ENCODE data around the gene H6PD.

H6PD gene

DNA sequence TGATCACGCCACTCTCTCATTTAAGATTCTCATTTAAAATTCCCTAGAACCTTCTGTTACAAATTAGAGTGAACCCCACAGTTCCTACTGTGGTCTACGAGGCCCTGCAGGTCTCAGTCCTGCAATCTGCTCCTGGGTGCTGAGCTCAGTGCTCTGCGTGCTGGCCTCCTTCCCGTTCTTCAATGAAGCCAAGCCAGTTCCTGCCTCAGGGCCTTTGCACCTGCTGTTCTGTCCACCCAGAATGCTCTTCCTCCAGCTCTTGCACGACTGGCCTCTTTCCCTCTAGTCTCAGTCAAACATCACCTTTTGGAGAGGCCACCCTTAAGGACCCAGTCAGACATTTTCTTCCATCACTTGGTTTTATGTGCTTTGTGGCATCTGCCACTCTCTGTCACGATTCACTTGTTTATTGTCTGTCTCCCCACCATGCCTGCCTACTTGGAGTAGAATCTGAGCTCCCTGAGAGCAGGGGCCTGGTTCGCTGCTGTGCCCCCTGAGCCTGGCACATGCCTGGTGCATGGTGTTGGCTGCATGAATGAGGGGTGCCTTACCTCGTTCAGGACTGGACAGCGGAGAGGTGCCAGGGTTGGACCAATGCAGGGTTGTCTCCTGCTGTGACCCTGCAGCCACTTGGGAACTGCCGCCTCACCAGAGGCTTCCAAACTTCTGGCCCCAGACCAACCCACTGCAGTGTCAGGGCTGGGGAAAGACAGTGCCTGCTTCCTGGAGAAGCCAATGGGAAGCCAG, 9.7 kb upstream of the H6PD start:
- TF ChIP-seq, protein P1, sequence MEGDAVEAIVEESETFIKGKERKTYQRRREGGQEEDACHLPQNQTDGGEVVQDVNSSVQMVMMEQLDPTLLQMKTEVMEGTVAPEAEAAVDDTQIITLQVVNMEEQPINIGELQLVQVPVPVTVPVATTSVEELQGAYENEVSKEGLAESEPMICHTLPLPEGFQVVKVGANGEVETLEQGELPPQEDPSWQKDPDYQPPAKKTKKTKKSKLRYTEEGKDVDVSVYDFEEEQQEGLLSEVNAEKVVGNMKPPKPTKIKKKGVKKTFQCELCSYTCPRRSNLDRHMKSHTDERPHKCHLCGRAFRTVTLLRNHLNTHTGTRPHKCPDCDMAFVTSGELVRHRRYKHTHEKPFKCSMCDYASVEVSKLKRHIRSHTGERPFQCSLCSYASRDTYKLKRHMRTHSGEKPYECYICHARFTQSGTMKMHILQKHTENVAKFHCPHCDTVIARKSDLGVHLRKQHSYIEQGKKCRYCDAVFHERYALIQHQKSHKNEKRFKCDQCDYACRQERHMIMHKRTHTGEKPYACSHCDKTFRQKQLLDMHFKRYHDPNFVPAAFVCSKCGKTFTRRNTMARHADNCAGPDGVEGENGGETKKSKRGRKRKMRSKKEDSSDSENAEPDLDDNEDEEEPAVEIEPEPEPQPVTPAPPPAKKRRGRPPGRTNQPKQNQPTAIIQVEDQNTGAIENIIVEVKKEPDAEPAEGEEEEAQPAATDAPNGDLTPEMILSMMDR (IDR thresholded peaks at IDR 0.05; ENCODE audit: low read depth, low read length), result no peak
- Histone ChIP-seq H3K4me3 (ENCODE audit: low read depth, low read length) (no peak overlapping the region), H3K27me3 (ENCODE audit: insufficient read depth, low read depth, severe bottlenecking) (no peaks in the 10 kb centered on the region), H3K9me3 (ENCODE audit: severe bottlenecking) (peaks cover 2% of the 10 kb centered on the region), H3K27ac (no peak overlapping the region), H3K36me3 (no peaks in the 10 kb centered on the region)
- DNase-seq, result no peak

DNA sequence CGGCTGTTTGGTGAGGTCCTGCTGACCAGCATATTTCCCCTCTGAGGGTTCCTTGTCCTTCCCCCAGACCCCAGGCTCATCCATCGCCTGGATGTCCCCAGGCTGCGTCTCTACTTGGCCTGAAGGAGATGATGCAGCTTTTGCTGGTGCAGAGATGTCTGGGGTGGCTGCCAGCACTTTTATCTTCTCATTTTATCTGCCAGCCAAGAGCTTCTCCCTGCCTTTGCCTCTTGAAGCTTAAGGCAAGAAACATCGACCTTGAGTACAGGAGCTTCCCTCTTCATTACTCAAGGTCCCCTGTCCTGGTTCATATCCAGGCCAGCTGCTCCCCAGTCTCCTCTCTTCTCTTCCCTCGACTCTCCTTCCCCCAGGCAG, 9.2 kb upstream of the H6PD start:
- Histone ChIP-seq H3K4me3 (ENCODE audit: low read depth, low read length) (no peak overlapping the region), H3K27me3 (ENCODE audit: insufficient read depth, low read depth, severe bottlenecking) (no peaks in the 10 kb centered on the region), H3K9me3 (ENCODE audit: severe bottlenecking) (peaks cover 2% of the 10 kb centered on the region), H3K36me3 (no peaks in the 10 kb centered on the region), H3K27ac (no peak overlapping the region)
- TF ChIP-seq, protein P1 (IDR thresholded peaks at IDR 0.05; ENCODE audit: low read depth, low read length), result no peak
- DNase-seq, result no peak

DNA sequence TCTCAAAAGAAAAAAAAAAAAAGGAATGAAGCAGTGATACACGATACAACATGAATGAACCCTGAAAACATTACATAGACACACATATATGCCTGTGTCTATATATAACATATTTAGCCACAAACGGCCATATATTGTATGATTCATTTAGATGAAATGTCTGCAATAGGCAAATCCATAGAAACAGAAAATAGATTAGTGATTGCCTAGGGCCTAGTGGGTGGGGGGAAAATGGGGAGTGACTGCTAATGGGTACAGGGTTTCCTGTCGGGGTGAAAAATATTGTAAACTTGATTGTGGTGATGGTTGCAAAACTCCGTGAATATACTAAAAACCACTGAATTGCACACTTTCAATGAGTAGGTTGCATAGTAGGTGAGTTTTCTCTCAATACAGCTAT, 6.0 kb upstream of the H6PD start:
- H3K27me3 ChIP-seq (ENCODE audit: insufficient read depth, low read depth, severe bottlenecking), result no peaks in the 10 kb centered on the region
- no peak for DNase-seq
- no peak overlapping the region for H3K4me3 ChIP-seq (ENCODE audit: low read depth, low read length)
- H3K36me3 ChIP-seq, result no peaks in the 10 kb centered on the region
- H3K27ac ChIP-seq, result no peak overlapping the region
- TF ChIP-seq, protein P1 (IDR thresholded peaks at IDR 0.05; ENCODE audit: low read depth, low read length), result no peak
- peaks cover 2% of the 10 kb centered on the region for H3K9me3 ChIP-seq (ENCODE audit: severe bottlenecking)

DNA sequence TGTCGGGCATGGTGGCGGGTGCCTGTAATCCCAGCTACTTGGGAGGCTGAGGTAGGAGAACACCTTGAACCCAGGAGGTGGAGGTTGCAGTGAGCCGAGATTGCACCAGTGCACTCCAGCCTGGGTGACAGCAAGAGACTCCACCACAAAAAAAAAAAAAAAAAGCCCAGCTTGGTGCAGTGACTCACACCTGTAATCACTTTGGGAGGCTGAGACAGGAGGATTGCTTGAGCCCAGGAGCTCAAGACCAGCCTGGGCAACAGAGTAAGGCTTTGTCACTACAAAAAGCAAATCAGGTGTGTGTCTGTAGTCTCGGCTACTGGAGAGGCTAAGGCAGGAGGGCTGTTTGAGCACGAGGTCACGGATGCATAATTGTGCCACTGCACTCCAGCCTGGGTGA, 5.0 kb upstream of the H6PD start:
- TF ChIP-seq, protein P1 (IDR thresholded peaks at IDR 0.05; ENCODE audit: low read depth, low read length), result no peak
- Histone ChIP-seq H3K9me3 (ENCODE audit: severe bottlenecking) (peaks cover under 1% of the 10 kb centered on the region), H3K27ac (no peak overlapping the region; the same call in 1 of the 2 replicates), H3K36me3 (no peaks in the 10 kb centered on the region), H3K4me3 (ENCODE audit: low read depth, low read length) (no peak overlapping the region), H3K27me3 (ENCODE audit: insufficient read depth, low read depth, severe bottlenecking) (no peaks in the 10 kb centered on the region)
- DNase-seq, result no peak

DNA sequence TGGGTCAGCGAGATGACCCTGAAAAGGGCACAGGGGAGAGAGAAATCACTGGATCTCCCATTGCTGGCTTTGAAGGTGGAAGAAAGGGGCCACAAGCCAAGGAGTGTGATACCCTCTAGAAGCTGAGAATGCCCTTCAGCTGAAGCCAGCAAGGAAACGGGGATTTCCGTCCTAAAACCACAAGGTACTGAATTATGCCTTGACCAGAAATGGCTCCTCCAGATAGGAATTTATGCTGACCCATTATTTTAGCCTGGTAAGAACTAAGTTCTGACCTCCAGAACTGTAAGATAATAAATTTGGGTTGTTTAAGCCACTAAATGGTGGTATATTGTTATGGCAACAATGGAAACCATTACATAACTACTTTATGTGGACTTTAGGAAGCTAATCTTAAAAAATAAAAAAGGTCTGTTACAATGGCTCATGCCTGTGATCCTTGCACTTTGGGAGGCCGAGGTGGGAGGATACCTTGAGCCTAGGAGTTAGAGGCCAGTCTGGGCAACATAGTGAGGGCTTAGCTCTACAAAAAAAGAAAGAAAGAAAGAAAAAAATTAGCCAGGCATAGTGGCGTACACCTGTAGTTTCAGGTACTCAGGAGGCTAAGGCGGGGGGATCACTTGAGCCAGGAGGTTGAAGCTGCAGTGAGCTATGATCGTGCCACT, 3.6 kb upstream of the H6PD start:
- no peaks in the 10 kb centered on the region for H3K27me3 ChIP-seq (ENCODE audit: insufficient read depth, low read depth, severe bottlenecking)
- no peaks in the 10 kb centered on the region for H3K9me3 ChIP-seq (ENCODE audit: severe bottlenecking)
- H3K36me3 ChIP-seq, result no peaks in the 10 kb centered on the region
- H3K4me3 ChIP-seq (ENCODE audit: low read depth, low read length), result no peak overlapping the region
- TF ChIP-seq, protein P1 (IDR thresholded peaks at IDR 0.05; ENCODE audit: low read depth, low read length), result no peak
- no peak overlapping the region for H3K27ac ChIP-seq
- no peak for DNase-seq

All from WERI-Rb-1 (cell line).